HG03442 (cell line): Measurements from ENCODE around the gene LHB.
"Not testable (repeated sequence)": the region's sequence is repeated elsewhere in the genome, so short reads cannot be mapped to it uniquely, and the experiment has no call there.

Experiments used
- ATAC-seq: cut with Tn5 transposase; IDR thresholded peaks from one replicate; pipeline ENCODE4 v1.9.1; 2021; ENCODE audit warnings: mild to moderate bottlenecking, moderate library complexity; ENCODE audit not compliant: unreplicated experiment

Gene LHB

DNA sequence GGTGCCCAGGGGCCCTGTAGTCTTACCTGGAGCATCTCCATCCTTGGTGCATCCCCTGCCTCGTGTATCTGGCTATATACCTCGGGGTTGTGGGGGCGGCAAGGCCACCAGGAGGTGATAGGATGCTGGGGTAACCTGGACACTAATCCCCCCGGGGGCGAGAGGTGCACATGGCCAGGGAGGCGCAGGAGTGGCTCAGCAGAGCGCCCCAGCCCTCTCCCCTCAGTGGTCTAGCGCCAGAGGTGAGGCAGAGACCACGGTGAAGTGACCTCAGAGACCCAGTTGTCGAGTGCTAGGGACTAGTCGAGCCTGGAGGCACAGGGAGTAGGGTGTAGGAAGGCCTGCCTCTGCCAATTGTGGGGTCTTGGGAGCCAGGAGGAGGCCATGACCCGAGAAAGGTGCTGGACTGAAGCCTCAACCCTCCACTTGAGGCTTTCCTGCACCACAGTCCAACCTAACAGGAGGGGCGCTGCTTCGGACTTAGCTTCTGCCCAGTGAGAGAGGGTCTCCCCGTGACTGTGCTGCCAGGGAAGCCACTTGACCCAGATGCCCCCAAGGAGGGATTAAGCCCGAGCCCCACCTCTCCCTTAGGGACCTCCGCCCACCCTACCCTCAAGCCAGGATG is at the start of gene LHB:
Gene LHB (minus strand): TSS at position 51 of the 625 bp plus-strand sequence. CDS start 10 bp downstream, at position 41.
- ATAC-seq = no peak

DNA sequence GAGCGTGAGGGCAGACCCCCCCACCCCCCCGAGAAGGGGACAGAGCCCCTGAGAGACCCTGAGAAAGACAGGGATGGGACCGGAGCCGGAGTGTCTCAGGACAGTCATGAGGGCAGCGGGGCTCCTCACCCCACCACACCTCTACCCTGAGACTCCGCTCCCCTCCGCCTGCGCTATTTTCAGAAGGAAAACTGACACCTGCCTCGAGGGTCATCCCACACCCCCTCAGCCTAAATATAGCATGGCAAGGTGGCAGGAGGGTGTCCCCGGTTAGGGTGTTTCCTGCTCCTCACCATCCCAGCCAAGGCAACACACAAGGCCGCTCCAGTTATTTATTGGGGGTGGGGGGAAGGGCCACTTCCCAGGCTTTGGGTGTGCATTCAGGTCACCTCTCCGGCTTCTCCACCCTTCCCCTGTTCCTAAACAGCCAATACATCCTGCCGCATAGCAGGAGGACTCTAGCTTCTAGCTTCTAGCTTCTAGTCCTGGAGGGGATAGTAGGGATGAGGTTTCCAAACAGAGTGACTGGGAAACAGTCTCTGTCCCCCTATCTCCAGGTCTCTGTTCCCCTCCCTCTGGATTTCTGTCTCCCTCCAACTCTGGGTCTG is 49.1 kb upstream of the LHB start:
- no peak for ATAC-seq

DNA sequence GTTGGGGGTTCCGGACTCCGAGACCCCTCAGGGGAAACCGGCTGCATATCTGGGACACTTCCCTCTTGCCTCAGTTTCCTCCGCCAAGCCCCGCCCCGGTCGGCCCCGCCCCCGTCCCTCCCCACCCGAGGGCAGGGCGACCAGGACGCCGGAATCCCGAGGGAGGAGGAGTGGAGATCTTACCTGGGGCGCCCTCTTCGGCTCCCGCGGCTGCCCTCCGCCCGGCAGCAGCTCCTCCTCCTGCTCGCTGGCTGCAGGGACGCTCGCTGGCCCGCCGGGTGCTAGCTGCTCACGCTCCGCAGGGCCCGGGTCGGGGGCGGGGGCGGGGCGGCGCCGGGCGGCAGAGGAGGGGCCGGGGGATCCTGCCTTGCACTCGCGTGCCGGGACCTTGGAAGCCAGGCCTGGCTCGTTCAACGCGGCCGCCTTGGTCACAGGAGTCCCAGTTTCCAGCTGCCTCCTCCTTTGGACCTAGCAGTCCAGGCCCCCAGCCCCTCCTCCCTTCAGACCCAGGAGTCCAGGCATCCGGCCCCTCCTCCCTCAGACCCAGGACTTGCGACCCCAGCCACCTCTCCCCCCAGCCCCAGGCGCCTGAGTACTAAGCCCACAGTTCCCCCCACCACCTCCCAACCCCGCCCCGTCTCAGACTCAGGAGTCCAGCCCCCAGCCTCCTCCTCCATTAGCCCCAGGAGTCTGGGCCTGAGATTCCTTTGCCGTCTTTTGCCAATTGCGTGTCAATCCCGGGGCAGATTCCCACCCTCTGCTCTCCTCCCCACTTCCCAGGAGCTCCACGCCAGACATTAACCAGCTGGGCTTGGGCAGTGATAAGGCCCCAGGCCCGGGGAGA is 48.1 kb upstream of the LHB start, which contains the start of gene NTF4:
Gene NTF4 (minus strand): TSS at position 51 of the 844 bp plus-strand sequence. CDS start 2,821 bp downstream, outside the sequence.
- ATAC-seq = no peak

DNA sequence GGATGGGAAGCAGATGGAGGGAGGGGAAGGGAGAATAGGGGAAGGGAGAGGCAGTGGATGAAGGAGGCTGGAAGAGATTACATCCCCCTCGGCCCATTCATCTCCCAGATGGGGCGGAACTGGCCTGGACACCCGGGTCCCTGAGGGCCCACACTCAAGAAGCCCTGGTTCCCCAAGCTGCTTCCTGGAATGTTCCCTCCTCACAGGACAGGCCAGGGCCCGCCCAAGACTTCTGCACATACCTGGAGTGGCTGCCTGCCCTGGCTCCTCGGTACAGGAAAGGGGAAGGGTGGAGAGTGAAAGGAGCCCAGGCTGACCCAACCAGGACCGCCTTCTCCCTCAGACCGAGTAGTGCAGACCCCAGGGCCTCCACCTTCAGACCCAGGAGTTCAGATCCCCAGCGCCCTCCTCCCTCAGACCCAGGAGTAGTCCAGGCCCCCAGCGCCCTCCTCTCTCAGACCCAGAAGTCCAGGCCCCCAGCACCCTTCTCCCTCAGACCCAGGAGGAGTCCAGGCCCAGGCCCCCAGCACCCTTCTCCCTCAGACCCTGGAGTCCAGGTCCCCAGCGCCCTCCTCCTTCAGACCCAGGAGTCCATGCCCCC is 47.2 kb upstream of the LHB start:
- no peak for ATAC-seq

DNA sequence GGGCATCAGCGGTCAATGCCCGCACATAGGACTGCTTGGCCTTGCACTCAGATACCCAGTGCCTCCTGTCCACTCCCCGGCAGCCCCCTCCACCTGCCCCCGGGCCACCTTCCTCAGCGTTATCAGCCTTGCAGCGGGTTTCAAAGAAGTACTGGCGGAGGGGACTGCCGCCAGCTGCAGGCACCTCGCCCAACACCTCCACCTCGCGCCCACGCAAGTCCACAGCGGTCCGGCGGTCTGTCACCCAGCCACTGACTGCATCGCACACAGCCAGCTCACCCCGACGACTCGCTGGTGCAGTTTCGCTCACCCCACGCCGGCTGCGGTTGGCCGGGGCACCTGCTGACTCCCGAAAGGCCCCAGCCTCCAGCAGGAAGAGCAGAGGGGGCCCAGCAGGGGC is 44.6 kb upstream of the LHB start:
- ATAC-seq = no peak

DNA sequence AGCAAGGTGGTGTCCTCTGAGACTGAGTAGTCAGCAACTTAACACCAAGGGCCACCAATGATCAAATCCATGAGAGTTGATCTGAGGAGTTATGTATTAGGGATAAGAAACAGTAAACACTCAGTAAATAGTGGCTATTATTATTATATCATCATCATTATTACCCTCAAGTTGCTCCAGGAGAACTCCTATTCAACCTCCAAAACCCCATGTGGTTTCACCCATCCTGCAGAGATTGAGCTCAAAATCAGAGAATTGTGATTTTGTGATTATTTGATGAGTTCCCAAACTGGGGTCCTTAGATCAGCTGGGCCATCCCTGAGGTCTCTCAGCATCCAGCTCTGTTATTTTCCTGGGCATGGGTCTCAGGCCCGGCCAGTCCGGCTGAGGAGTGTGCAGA is 44.1 kb upstream of the LHB start:
- no peak for ATAC-seq

DNA sequence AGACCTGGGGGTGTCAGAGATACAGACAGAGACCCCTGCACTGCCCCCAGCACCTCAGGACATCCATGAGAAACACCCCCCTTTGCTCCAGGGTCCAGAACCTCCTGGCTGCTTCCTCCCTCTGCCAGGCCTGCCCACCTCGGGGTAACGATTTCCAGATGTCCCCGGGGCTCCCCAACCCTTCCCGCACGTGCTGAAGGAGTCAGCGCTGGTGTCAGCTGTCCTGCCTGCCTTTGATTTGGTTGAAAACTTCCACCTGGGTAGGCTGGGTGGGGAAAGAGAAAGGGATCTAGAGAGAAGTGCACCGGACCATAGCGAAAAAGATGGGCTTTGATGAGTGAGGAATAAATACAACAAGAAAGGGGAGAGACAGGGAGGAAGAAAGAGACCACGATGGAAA is 42.2 kb upstream of the LHB start:
- no peak for ATAC-seq

DNA sequence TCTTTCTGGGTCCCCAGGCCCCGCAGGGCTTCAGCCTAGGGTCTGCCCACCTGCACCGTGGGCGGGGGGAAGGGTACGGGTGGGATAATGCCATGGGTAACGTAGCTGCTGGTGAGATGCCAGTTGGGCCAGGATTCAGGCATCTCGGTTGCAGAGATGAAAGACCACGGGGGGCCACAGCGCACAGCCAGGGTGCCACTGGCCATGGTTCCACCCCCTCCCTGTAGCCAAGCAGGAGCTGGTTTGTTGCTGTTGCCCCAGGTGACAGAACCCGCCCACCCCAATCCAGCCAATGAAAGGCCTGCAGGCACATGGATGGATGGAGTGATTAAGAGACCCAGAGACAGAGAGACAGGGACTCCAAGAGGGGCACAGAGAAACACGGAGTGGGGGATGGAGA is 41.7 kb upstream of the LHB start:
- no peak for ATAC-seq

DNA sequence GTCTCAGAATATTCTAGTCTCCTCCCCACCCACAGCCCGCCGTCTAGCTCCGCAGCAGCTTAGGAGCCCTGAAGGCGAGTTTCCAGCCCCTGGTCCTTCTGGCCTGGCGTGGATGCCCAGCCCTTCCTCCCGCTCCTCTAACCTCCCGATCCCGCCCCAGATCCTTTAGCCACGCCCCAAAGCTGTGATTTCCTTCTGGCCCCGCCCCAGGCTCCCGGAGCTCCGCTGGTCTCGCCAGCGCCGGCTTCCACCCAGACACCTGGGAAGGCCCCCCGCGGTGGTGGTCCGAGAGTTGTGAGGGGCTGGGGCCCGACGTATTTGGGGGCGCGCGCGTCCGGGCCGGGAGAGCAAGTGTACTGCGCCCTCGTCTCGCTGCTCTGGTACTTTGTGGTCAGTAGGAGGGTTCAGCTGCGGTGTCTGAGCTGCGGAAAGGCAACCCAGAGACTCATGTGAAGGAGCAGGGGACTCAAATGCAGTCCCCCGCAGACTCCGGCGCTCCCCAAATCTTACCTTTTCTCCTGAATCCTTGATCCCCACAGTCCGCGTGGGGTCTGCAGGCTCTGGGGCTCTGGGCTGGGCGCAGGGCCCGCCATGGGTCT is 40.8 kb upstream of the LHB start, which contains the start of gene CGB7:
Gene CGB7 (minus strand): TSS at position 114 of the 599 bp plus-strand sequence. CDS start 2,374 bp downstream, outside the sequence.
- ATAC-seq = no peak

DNA sequence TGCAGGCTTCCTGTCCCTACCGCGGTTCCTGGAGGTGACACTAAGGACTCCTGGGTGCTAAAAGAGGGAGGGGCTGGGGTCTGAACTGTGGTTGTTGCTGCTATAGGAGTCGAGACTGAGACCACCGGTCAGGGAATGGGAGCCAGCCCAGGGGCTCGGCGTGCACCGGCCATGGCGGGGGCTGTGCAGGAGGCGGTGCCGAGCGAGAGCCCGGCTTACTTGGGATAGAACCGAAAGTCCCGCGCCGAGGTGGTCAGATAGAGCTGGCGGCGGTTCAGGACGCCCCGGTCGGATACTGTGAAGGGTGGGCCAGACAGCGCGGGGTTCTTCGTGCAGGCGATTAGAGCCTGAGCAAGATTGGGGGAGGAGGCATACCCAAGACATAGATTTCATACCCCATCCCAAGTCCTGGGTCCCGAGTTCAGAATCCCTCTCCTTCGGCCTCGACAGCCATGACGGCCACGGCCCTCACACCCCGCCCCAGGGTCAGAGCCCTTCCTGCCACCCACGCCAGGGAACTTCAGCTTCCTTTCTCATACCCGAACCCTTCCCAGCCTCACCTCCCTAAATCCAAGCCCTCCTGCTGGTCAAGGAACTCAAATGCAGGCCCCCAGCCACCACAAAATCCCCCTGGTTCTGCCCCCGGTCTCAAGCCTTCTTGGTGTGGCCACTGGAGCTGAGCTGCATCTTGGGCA is 40.2 kb upstream of the LHB start:
- ATAC-seq = not testable (repeated sequence)

DNA sequence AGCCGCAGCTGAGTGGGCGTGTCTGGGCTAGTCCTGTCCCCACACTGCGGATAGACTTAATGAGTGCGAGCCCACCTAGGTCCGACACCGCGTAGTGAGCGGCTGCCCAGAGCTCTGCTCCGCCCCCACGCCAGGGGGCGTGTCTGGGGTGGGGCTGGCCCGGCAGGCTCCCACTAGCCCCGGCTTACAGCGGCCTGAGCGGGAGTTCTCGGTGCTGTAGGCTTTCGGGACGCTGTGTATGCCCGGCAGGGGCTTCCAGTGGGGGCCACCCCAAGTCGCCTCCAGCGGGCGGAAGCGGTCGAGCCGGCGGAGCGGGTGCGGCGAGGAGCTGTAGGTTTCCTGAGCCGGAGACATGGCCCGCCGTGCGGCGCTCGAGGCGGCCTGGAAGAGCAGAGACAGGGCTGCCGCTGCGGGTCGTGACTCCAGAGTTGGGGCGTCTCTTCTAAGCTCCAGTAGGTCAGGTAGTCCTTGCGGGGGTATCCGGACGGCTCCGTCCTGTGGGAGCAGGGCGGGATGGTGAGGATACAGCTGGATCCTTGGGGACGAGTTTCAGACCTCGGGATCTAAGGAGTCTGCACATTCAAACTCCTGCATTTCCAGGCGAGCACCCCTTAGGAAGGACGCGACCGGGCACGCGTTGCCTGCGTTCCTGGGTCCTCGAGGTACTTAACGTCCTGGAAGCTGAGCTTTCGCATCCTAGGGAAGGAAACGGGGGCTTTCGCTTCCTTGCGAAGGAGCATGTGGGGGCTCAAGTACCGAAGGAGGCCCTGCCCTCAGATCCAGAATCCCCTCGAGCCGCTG is 39.4 kb upstream of the LHB start:
- no peak for ATAC-seq

DNA sequence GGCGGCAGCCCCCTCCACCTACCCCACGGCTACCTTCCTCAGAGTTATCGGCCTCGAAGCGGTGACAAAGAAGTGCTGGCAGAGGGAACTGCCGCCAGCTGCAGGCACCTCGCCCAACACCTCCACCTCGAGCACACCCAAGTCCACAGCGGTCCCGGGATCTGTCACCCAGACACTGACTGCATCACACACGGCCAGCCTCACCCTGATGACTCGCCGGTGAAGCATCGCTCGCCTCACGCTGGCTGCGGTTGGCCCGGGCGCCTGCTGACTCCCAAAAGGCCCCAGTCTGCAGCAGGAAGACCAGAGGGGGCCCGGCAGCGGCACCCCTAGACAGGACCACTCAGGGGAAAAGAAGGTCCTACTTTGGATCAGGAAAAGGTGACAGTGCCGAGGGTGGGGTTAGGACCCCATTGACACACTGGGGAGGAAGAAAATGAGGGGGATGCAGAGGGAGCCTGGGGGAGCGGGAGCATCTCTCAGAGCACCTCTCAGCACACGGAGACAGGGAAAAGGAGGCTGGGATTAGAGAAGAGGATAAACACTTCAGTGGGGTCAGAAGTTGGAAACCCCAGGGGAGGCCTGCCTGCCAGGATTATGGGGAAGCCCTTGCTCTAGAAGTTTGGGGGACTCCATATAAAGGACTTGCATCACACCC is 33.6 kb upstream of the LHB start:
- not testable (repeated sequence) for ATAC-seq

DNA sequence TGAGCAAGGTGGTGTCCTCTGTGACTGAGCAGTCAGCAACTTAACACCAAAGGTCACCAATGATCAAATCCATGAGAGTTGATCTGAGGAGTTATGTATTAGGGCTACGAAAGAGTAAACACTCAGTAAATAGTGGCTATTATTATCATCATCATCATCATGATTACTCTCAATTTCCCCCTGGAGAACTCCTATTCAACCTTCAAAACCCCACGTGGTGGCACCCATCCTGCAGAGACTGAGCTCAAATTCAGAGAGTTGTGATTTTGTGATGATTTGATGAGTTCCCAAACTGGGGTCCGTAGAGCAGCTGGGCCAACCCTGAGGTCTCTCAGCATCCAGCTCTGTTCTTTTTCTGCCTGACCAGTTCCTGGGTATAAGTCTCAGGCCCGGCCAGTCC is 32.9 kb upstream of the LHB start:
- not testable (repeated sequence) for ATAC-seq

DNA sequence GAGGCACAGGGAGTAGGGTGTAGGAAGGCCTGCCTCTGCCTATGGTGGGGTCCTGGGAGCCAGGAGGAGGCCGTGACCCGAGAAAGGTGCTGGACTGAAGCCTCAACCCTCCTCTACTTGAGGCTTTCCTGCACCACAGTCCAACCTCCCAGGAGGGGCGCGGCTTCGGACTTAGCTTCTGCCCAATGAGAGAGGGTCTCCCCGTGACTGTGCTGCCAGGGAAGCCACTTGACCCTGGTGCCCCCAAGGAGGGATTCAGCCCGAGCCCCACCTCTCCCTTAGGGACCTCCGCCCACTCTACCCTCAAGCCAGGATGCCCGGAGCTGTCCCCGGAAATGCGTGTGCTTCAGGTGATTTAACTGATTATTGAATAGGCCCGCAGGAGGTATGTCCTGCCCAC is 32.1 kb upstream of the LHB start, which contains the start of gene CGB8:
Gene CGB8 (minus strand): TSS at position 101 of the 400 bp plus-strand sequence. CDS start 372 bp downstream, outside the sequence.
- not testable (repeated sequence) for ATAC-seq

DNA sequence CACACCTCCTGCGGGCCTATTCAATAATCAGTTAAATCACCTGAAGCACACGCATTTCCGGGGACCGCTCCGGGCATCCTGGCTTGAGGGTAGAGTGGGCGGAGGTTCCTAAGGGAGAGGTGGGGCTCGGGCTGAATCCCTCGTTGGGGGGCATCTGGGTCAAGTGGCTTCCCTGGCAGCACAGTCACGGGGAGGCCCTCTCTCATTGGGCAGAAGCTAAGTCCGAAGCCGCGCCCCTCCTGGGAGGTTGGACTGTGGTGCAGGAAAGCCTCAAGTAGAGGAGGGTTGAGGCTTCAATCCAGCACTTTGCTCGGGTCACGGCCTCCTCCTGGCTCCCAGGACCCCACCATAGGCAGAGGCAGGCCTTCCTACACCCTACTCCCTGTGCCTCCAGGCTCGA is 26.7 kb upstream of the LHB start, which contains the start of gene CGB5:
Gene CGB5 (plus strand): TSS at position 301 of the 400 bp plus-strand sequence. CDS start 362 bp downstream, outside the sequence.
- not testable (repeated sequence) for ATAC-seq

DNA sequence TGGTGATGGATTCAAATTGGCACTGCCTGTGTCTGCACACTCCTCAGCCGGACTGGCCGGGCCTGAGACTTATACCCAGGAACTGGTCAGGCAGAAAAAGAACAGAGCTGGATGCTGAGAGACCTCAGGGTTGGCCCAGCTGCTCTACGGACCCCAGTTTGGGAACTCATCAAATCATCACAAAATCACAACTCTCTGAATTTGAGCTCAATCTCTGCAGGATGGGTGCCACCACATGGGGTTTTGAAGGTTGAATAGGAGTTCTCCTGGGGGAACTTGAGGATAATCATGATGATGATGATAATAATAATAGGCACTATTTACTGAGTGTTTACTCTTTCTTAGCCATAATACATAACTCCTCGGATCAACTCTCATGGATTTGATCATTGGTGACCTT is 25.8 kb upstream of the LHB start:
- ATAC-seq = not testable (repeated sequence)

DNA sequence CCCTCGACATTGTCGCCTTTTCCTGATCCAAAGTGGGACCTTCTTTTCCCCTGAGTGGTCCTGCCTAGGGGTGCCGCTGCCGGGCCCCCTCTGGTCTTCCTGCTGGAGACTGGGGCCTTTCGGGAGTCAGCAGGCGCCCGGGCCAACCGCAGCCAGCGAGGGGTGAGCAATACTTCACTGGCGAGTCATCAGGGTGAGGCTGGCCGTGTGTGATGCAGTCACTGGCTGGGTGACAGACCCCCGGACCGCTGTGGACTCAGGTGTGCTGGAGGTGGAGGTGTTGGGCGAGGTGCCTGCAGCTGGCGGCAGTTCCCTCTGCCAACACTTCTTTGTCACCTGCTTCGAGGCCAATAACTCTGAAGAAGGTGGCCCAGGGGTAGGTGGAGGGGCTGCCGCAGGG is 25.3 kb upstream of the LHB start:
- no peak for ATAC-seq

DNA sequence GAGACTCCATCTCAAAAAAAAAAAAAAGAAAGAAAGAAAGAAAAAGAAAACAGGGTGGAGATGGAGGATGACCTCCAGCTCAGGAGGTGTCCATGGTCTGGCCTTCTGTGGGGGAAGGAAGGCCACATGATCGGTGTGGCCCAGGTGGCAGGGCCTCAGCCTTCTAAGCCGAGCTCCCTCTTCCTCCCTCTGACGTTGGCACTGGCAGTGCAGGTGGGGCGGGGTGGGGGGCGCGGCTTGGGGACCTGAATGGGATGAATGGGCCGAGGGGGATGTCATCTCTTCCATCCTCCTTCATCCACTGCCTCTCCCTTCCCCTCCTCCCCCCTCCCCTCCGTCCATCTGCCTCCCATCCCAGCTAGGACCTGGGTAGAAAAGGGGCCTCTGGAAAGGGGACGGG is 22.8 kb upstream of the LHB start:
- ATAC-seq = not testable (repeated sequence)
